Endothelial cell of umbilical vein (primary cell): Measurements from ENCODE around the gene DYNC2H1. TPM values are rescaled to one million over a fixed set of nuclear protein-coding genes. Genes with fewer than 3 reads are reported as not detected.

Source experiments
- BruUV-seq: library from RNA; stranded (reverse); fragments of 400-500 nt; replicated peaks from 2 replicates; lab custom pipeline; 2021; lab: Mats Ljungman, UMichigan
- CTCF ChIA-PET: fragments of 300-600, 350-600 bp; sonication (Branson Sonifier 250); formaldehyde crosslinking; loops from one replicate; lab custom pipeline; 2021; ENCODE audit warnings: antibody characterized with exemption, inconsistent platforms; lab: Charles Lee
- POLR2A ChIA-PET: fragments of 300-600, 350-600 bp; sonication (Branson Sonifier 250); formaldehyde crosslinking; loops from one replicate; lab custom pipeline; 2021; ENCODE audit warnings: antibody characterized with exemption, inconsistent platforms; lab: Charles Lee
- DNase-seq: peaks from one replicate; pipeline ENCODE4 v3.0.0-alpha.2; 2011; ENCODE audit warnings: low read depth, low spot score
- FAIRE-seq: peaks from 2 replicates; lab custom pipeline; 2011; peaks lifted over from hg19 to GRCh38; lab: Jason Lieb, UNC
- H2AFZ ChIP-seq: 2 replicates; pipeline ENCODE4 v1.6.0; 2012; ENCODE audit warnings: low read depth, low read length, control low read depth, inconsistent platforms
- H3K27ac ChIP-seq: 2 replicates; pipeline ENCODE4 v1.5.1; 2011; ENCODE audit warnings: low read depth, mild to moderate bottlenecking, control low read depth, low read length, moderate library complexity; ENCODE audit not compliant: insufficient read depth
- H3K27me3 ChIP-seq, 2 experiments: 2 replicates each; pipeline versions ENCODE4 v1.6.0 to v1.6.1; 2011; ENCODE audit warnings: low read length in 2 of 2, mixed read lengths in 1 of 2; ENCODE audit not compliant: control insufficient read depth in 2 of 2, insufficient read depth in 2 of 2
- H3K36me3 ChIP-seq, 2 experiments: 2 replicates in 1 of 2; 3 replicates in 1 of 2; pipeline ENCODE4 v1.5.1; 2011; ENCODE audit warnings: low read length in 2 of 2, mild to moderate bottlenecking in 1 of 2, moderate library complexity in 1 of 2; ENCODE audit not compliant: control insufficient read depth in 2 of 2, insufficient read depth in 2 of 2; ENCODE audit errors: extremely low read depth in 1 of 2
- H3K4me1 ChIP-seq: 3 replicates; pipeline ENCODE4 v1.5.1; 2011; ENCODE audit warnings: mild to moderate bottlenecking, low read length; ENCODE audit not compliant: control insufficient read depth, insufficient read depth; ENCODE audit errors: extremely low read depth
- H3K4me2 ChIP-seq: 2 replicates; pipeline ENCODE4 v1.6.1; 2011; ENCODE audit warnings: low read length, control low read depth, mixed read lengths; ENCODE audit not compliant: insufficient read depth
- H3K4me3 ChIP-seq, 3 experiments: fragments of 200-600 bp in 1 of 3; sonication (generic), shearing (Covaris generic) in 1 of 3; replicated peaks in 1 of 3; 2 replicates each; pipeline ENCODE4 v1.5.1; 2011 to 2016; ENCODE audit warnings: control low read depth in 3 of 3, low read length in 3 of 3, mild to moderate bottlenecking in 2 of 3, inconsistent platforms in 1 of 3, low read depth in 1 of 3, moderate library complexity in 1 of 3; ENCODE audit not compliant: insufficient read depth in 1 of 3
- H3K79me2 ChIP-seq: 2 replicates; pipeline ENCODE4 v1.6.0; 2012; ENCODE audit warnings: low read length, inconsistent platforms; ENCODE audit not compliant: control insufficient read depth, insufficient read depth
- H3K9ac ChIP-seq: replicated peaks from 2 replicates; pipeline ENCODE3; 2011; ENCODE audit warnings: low read length, control low read depth; ENCODE audit not compliant: insufficient read depth; ENCODE audit errors: extremely low read depth
- H3K9me1 ChIP-seq: replicated peaks from 3 replicates; pipeline ENCODE4 v1.6.0; 2011; ENCODE audit warnings: mild to moderate bottlenecking, low read length; ENCODE audit not compliant: control insufficient read depth, insufficient read depth; ENCODE audit errors: extremely low read depth
- H3K9me3 ChIP-seq: replicated peaks from 2 replicates; pipeline ENCODE4 v1.5.1; 2012; ENCODE audit warnings: low read length, inconsistent platforms; ENCODE audit not compliant: control insufficient read depth, insufficient read depth
- H4K20me1 ChIP-seq: replicated peaks from 2 replicates; pipeline ENCODE3; 2011; ENCODE audit warnings: mild to moderate bottlenecking, low read length; ENCODE audit not compliant: control insufficient read depth, insufficient read depth; ENCODE audit errors: extremely low read depth
- CTCF ChIP-seq, 2 donors: IDR thresholded peaks; 1 replicate in 1 of 2; 2 replicates in 1 of 2; pipeline ENCODE4 v1.5.1; 2011; ENCODE audit warnings: low read length in 2 of 2, mild to moderate bottlenecking in 2 of 2, moderate library complexity in 2 of 2, control low read depth in 1 of 2, inconsistent platforms in 1 of 2, low read depth in 1 of 2; ENCODE audit not compliant: insufficient read depth in 1 of 2; ENCODE audit errors: extremely low read depth in 1 of 2
- EZH2 ChIP-seq: IDR thresholded peaks from 2 replicates; pipeline ENCODE4 v1.6.1; 2012; ENCODE audit warnings: borderline replicate concordance, low read depth, mild to moderate bottlenecking, moderate library complexity, low read length, inconsistent platforms; ENCODE audit not compliant: severe bottlenecking
- FOS ChIP-seq: IDR thresholded peaks from 2 replicates; pipeline ENCODE4 v1.6.1; 2011; ENCODE audit warnings: mild to moderate bottlenecking, low read length, moderate library complexity, borderline replicate concordance; ENCODE audit not compliant: insufficient read depth
- GATA2 ChIP-seq: IDR thresholded peaks from 2 replicates; pipeline ENCODE4 v1.7.0; 2011; ENCODE audit warnings: low read depth, mild to moderate bottlenecking, moderate library complexity, mixed read lengths, low read length; ENCODE audit not compliant: insufficient read length, insufficient read depth
- JUN ChIP-seq: IDR thresholded peaks from 2 replicates; pipeline ENCODE4 v1.6.1; 2011; ENCODE audit warnings: borderline replicate concordance, low read depth; ENCODE audit not compliant: insufficient read length, insufficient read depth
- MAX ChIP-seq: IDR thresholded peaks from 2 replicates; pipeline ENCODE4 v1.6.1; 2011; ENCODE audit not compliant: insufficient read depth, insufficient read length
- MYC ChIP-seq: IDR thresholded peaks from one replicate; pipeline ENCODE4 v1.6.1; 2011; ENCODE audit warnings: mild to moderate bottlenecking, low read depth, low read length
- POLR2A ChIP-seq: IDR thresholded peaks from 2 replicates; pipeline ENCODE4 v1.6.1; 2012; ENCODE audit warnings: low read depth, mild to moderate bottlenecking, control low read depth, low read length
- POLR2AphosphoS5 ChIP-seq: IDR thresholded peaks from 2 replicates; pipeline ENCODE4 v1.6.1; 2012; ENCODE audit warnings: low read depth, mild to moderate bottlenecking, control low read depth, low read length, moderate library complexity; ENCODE audit not compliant: insufficient read depth
- dilution Hi-C: fragments of 300-500 bp; cut with MboI; formaldehyde crosslinking; loops from one replicate; pipeline ENCODE4 v1.15.0; 2019; ENCODE audit warnings: low sequenced_read_pairs; ENCODE audit not compliant: extremely low pct_ligation_motif_present
- intact Hi-C: fragments of 100-400 bp; cut with micrococcal nuclease; formaldehyde crosslinking; loops from one replicate; pipeline ENCODE4 v1.10.0; 2022
- polyA plus RNA-seq, 4 experiments: library from polyadenylated mRNA; depleted of rRNA in 3 of 4; stranded (reverse) in 3 of 4; unstranded in 1 of 4; fragments of >200 nt; gene quantifications; 2 replicates each; pipeline versions ENCODE4 v1.2.1 to v1.2.3, GENCODE V29; 2011 to 2012; ENCODE audit warnings: missing spikeins in 1 of 4
- total RNA-seq: library from RNA; stranded (reverse); gene quantifications from 2 replicates; pipeline ENCODE4 v1.2.3, GENCODE V29; 2021

The DYNC2H1 gene
- total and polyA plus RNA-seq, 2 donors (not counting 3 experiments of a cell fraction or from before 2014, with no cell fraction given) = 1.9 to 4.2 TPM

GRCh38 chr11:103398829-103399228, 289.6 kb downstream of the DYNC2H1 start:
- Histone ChIP-seq H4K20me1 (no peaks in the 10 kb centered on the region), H3K4me2 (no peak overlapping the region), H2AFZ (no peak overlapping the region), H3K79me2 (no peaks in the 10 kb centered on the region), H3K9me3 (no peaks in the 10 kb centered on the region), H3K27me3 (no peaks in the 10 kb centered on the region), H3K4me1 (peaks cover 8% of the 10 kb centered on the region), H3K9ac (no peak overlapping the region), H3K4me3 (no peak overlapping the region), H3K9me1 (no peaks in the 10 kb centered on the region), H3K36me3 (no peaks in the 10 kb centered on the region), H3K27ac (no peak overlapping the region)
- ChIA-PET POLR2A (no interaction called here), CTCF (interaction anchor here (0.9 kb wide), 1 partner anchor 15 kb away, joined by 3 read pairs; no protein-coding TSS in a partner anchor)
- no peak for TF ChIP-seq EZH2
- no peak for TF ChIP-seq FOS
- TF ChIP-seq MAX = no peak
- no peak for TF ChIP-seq CTCF (IDR thresholded peaks at IDR 0.05; ENCODE audit: extremely low read depth in 1 of 2, insufficient read depth in 1 of 2, low read depth in 1 of 2, low read length in 2 of 2)
- no peak for TF ChIP-seq POLR2AphosphoS5
- TF ChIP-seq POLR2A = no peak
- no peak for TF ChIP-seq GATA2
- TF ChIP-seq JUN = no peak
- TF ChIP-seq MYC = no peak
- FAIRE-seq (no peak), DNase-seq (no peak)
- dilution Hi-C loops = no loop called here
- intact Hi-C loops = no loop called here
- no TSS peak for BruUV-seq
